NT2/D1 (cell line): ENCODE data around the gene IGF1R.

Source experiments
- YY1 ChIP-seq: IDR thresholded peaks from 2 replicates; pipeline ENCODE4 v1.6.1; 2011; ENCODE audit not compliant: insufficient read length, insufficient read depth
- ZNF274 ChIP-seq: IDR thresholded peaks from 2 replicates; pipeline ENCODE4 v1.6.1; 2011; ENCODE audit warnings: mild to moderate bottlenecking, low read depth, low read length

DNA sequence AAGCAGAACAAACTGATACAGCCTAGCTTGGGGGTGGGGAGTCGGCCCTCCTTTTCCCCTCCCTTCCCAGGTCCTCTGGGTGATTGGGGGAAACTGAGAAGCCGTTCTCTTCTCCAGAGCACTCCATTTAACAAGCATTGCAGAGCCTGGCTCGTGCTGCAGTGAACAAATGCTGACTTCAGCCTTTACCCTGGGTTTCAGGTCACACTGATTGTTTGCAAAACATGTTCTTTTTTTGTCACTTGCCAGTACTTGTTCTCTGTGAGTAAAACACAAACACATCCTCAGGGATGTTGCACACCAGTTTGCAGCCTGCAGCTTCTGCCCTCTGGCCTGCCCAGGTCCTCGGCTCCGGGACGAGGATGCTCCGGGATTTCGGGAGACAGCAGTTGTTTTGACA lies 226.4 kb downstream of the IGF1R start:
- TF ChIP-seq ZNF274, result no peak
- no peak for TF ChIP-seq YY1
